Inflammatory macrophage treated with lipopolysaccharide for 1 hour (primary cell): ENCODE data around the gene RIMS3.
"Not testable (repeated sequence)": the region's sequence is repeated elsewhere in the genome, so short reads cannot be mapped to it uniquely, and the experiment has no call there.

ENCODE experiments used
- DNase-seq, 2 donors: peaks; one replicate each; pipeline ENCODE4 v3.0.0-alpha.2; 2020 to 2022

The RIMS3 gene

DNA sequence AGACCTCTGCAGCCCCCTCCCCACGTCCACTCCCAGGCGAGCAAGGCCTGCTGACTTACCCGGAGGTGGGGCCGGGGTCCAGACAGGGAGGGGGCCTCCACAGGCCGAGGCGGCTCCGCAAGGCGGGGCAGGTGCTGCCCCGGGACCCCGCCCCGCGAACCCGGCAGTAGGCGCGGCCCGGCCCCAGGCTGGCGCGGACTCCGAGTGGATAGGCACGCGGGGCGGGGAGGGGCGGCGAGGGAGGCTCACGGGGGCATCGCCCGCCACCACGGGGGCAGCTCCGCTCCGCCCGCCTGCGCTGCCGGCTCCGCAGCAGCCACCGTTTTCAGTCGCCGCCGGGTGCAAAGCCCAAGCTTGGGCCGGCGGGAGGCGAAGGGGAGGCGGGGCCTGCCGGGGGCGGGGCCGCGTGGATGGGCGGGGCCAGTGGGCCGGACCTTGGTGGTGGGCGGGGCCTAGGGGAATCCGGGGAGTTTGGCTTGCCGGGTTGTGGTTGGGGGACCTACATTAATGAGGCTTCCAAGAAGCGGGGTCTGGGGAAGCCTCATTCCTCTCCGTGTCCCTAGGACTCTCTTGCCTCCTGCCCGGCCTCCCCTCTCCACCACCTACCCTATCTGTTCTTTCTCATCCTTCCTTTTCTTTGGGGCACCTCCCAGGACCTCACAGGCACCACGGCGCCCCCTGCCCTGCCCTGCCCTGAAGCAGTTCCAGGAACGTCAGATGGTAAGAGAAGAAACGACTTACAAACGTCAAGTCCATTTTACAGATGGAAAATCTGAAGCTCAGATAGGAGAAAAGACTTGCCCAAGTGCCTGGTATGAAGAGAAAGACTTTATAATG is at the start of gene RIMS3:
TSS of gene RIMS3 (minus strand) at position 348 of the 837 bp plus-strand sequence. CDS start 23,757 bp downstream, outside the sequence.
- DNase-seq, result peak; percentile 61 to 90

DNA sequence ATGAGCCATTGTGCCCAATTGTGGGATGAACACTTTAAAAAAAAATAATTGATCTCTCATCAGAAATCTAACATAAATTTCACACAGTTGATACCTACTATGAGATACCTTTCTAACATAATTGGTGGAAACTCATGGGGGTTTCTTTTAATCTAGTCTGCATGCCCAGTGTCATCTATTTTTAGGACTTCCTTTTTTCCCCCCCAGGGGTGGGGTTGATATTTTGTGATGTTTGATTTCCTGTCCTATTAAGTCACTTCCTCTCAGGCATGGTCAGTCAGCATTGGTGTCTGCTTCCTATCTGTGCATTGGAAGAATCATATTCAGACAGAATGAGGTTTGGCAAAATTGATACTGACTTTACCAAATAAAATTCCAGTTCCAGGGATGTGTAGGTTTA is 47.5 kb upstream of the RIMS3 start:
- peak; percentile 73 to 80 for DNase-seq

DNA sequence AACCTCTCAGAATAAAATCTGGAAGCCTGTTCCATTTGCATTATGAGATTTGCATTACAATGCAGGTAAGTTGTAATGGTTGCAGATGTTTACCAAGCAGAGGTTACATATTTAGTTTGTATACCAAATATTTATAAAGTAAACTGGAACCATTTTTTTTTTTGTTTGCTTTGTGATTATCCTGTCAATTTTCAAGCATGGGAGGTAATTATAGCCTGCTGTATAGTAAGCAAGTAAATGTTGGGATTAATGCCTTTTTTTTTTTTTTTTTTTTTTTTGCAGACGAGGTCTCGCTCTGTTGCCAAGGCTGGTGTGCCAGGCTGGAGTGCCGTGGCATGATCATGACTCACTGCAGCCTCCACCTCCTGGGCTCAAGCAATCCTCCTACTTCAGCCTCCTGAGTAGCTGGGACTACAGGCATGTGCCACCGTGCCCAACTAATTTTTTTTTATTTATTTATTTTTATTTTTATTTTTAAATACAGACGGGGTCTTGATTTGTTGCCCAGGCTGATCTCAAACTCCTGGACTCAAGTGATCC is 47.0 kb upstream of the RIMS3 start:
- DNase-seq, result no peak

DNA sequence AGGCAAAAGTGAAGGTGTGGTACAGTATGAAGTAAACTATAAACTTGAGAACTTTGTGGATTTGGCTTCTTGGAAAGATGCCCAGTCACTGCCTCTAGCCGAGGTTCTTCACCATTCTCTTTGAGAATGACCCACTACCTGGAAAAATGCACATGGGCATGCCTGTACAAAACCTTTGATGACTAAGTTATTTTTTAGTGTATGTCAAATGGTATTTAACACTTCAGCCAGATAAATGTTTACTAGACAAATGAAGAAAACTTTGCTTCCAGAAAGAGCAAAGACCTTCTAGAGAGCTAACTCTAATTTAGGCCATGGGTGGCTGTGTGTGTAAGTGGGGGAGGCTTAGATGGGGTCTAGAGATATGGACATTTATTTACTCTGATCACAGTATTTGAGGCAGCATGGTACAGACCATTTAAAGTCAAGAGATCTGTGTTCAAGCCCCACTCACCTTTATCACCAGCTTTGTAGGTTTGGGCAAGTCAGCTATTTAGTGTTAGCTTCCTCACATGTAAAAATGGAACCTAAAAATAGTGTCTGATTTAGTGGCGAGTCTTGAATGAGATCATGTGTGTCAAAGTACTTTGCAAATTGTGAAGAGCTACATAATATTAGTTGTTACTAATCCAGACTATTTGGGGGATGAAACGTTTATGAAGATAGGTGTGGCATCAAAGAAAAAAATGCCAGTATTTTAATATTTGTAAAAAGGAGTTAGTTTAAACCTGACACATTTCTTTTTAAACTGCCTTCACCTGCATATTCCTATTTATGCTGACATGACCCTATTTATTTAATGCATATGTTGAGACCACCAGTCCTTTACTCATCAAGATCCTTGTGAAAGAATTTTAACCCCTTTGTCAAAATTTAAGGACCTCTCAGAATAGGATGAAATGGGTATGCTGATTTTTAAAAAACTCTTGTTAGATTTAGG is 46.3 kb upstream of the RIMS3 start:
- DNase-seq, result peak; percentile 34 to 50

DNA sequence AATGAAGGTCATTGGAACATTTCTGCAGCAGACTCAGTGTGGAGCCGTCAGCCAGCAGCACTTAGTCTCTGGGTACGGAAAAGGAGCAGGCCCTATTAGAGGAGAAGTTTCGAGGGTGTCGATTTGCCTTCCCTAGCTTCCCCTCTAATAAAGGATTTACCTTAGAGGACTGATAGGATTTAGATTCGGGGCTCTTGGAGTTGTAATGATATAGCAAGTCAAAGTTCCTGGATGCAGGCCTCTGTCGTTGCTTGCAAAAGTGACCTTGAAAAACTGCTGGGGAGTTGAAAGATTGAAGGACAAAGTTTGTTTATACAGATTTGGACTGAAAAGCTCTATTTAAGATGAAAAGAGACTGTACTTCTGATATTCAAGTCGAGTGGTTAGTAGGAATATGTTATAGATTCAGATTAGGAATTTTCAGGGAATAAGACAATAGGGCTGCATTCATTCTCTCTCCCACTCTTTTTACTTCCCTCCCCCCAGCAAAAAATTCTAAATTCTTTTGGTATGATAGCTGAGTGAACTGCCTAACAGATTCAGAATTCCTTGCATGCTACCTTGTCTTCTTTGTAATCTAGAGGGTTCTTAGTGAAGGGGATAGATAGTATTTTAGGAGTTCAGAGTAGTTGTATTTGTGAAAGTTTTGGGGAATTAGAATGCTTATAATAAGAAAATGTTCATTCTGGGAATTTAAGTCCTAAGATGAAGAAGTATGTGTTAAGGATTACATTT is 45.3 kb upstream of the RIMS3 start:
- DNase-seq, result no peak

DNA sequence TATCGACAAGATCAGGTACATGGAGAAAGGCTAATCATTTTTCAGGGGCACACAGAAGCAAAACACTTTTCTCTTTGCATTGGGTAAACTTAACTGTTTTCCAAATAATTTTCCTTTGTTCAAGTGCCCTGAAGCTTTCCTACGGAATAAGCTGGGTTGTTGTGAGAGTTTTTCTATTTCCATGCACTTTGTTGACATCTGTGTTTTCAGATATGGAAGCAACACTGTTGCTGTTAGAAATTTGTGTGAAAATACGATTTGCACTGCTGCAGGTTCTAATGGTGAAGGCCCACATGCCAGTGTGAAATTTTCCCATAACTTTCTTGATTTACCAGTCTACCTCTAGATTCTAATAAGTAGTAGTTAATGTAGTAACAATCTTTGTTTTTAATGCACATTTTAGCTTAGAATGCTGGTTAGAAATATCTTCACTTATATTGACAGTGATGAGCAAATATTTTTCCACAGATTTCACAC is 44.4 kb upstream of the RIMS3 start:
- no peak for DNase-seq

DNA sequence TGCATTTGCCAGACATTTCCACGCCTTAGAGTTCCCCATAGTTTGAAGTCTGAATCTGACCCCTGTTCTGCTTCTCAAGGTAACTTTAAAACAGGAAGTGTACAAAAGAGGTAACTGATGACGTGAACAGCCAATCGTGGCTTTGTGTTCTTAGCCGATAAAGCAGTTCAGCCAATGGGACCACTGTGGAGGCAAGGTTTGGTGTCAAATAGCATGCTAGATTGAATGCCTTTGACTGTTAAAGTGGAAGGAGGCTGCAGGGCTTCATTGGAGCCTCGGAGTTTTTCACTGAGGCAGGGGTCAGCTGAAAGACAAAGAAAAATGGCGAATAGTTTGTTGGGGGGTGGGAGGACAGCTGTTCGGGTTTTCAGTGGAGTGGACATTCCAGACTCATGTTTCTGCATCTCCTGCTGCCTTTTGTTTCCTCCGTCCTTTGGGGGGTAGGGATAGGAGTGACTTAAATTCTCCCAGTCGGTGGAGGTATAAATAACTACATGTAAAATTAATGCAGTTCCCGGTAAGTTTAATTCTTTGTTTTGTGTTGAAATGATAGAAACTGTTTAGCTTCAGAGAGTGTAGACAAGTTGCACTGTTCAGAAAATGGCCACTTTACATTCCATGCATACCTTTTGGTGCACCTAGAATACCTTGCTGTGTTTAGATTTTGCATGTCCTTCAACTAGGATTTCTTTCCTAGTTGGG is 43.8 kb upstream of the RIMS3 start:
- DNase-seq, result peak; percentile 42 to 74

DNA sequence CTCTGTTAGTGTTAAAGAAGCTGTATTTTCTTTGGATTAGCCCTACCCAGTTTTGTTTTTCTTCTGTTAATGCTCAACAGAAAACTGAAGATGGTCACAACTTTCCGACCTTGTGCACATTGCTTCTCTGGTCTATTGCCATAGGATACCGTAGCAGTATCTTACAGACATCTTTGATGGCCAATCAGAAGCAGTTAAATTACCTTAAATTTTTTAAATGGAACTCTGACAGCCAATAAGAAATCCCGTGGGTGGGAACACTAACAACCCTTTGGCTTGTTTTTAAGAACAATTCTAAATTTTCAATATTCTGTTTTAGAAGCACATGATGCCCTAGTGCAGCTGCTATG is 43.2 kb upstream of the RIMS3 start:
- peak in 1 of 2 donors; percentile 22 for DNase-seq

DNA sequence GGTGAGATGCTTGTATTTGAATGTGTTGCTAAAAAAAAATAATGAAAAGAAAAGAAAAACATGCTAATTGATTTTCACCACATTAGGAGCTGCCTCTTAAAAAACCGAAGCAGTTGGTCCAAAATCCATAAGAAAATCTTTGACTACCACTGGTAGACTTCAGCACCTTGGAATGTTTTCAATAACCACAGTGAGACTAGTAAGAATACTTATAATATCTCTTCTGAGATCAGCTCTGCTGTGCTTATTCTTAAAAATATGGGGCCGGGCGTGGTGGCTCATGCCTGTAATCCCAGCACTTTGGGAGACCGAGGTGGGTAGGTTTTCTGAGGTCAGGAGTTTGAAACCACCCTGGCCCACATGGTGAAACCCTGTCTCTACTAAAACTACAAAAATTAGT is 41.1 kb upstream of the RIMS3 start:
- no peak for DNase-seq

DNA sequence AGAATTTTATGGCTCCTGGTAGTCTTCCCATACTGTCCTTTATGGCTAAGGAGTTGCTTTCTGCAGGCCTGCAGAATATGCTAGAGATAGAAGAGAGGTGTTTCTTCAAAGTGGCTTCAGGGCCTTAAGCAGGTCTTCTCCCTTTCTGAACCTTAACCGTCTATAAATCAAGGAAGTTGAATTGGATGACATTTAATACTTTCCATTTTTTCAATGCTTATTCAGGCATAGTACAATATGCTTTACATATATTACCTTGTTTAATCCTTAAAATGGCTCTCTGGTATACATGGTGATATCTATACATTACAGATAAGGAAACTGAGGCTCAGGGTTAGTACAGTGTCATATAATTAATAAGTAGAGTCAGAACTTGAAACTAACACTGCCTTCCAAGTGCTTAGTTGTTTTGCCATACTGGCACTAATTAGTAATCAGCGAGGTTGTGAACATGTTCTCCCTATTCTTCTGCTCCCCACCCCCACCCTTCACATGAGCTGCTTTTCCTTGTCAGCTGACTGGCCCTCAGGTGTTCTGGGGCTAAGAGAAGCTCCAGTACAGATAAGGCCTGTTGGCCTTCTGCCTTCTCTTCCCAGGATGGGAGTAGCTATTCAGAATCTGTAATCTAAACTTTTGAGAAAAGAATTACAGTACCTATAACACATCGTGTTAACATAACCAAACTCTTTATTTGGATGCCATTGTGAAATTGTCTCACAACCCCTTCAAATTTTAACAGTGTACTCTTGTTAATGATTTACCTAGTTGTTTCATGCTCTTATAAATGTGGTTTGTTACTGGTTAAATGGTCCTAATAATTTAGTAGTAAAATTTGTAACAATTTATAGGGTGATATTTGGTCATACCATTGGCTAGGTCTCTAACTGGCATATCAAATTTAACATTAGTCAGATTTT is 39.6 kb upstream of the RIMS3 start:
- DNase-seq, result no peak

DNA sequence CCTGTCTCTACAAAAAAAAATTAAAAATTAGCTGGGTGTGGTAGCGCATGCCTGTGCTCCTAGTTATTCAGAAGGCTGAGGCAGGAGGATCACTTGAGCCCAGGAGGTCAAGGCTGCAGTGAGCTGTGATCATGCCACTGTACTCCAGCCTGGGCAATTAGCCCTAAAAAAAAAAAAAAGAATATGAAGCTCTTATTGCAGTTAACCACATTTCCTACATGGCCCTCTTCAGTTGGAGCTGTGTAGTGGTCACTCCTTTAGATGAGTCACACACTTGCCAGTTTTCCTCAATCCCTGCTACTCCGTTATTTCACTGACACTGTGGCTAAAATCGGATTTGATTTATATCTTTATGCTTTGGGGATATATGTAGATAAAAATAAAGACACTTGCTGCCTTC is 37.8 kb upstream of the RIMS3 start:
- peak in 1 of 2 donors; percentile 22 for DNase-seq

DNA sequence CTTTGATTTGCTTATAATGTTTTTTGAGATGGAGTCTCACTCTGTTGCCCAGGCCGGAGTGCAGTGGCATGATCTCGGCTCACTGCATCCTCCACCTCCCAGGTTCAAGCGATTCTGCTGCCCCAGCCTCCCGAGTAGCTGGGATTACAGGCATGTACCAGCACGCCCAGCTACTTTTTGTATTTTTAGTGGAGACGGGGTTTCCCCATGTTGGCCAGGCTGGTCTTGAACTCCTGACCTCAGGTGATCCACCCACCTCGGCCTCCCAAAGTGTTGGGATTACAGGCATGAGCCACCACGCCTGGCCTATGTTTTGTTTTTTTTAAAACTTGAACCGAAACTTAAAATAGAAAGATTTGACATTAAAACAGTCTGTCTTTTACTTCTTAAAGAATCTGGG is 37.3 kb upstream of the RIMS3 start:
- not testable (repeated sequence) for DNase-seq

DNA sequence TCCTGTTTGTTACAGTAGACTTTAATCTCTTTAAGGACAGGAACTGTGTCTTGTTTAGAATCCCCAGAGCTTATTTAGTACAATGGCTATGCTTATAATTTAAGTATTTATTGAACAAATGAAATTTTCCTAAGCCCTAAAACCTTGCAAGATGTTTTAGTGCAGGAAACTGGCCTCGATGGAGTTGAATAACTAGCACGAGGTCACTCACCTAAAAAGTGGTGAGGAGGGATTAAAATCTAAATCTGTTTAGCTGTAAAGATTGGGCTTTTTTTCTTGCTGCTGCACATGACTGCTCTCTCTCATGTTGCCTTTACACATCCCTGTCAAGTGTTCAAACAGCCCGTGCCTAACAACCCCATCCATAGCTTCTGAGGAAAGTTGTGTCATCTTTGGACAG is 36.2 kb upstream of the RIMS3 start:
- no peak for DNase-seq

DNA sequence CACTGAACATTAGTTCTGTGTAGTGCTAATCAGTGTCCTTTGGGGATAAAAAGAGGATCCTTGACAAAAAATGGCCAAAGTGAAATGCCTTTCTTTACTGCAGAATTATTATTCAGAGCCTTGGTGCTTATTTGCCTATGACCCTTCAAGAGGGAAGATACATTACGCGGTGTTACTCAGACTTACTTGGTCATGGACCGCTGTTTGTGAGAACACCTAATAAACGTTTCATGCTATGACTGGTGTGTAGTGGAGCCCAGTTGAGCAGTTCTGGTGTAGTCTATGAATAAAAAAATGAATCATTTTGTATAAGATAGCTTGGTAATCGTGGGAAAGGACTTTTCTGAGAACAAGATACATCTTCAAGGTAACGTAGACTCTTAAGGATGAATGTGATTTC is 34.3 kb upstream of the RIMS3 start:
- DNase-seq, result no peak

DNA sequence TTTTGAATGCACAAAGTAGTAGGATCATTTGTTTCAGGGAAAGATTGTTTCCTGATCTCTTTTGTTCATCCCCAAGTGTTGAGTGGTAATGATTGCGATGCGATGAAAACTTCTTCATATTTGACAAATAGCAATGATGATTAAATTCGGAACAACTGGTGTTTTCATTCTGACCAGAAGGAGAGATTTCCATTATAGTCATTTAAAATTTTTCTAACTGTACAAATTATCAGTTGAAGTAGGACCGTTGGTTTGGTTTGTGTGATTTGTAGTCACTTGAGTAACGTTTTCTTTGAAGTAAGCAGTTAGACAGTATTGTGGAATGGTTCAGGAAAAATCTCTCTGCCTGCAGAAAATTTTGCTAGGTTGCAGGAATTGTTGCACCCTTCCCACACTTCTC is 32.0 kb upstream of the RIMS3 start:
- no peak for DNase-seq

DNA sequence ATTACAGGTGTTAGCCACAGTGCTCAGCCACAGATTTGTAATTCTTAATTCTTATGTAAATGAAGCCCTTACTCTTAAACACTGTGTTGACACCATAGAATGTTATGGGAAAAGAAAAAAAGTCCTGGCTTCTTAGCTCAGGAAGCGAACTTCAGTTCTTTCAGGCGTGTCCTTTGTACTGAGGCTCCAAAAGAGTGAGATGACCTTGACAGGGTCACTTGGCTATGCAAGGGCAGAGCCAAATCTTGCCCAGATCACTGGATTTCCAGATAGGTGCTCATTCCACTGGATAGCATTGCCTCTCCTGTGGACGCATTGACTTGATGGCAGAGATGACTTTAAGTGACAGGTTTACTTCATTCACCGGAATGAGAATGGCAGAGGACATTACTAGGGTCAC is 30.8 kb upstream of the RIMS3 start:
- DNase-seq, result no peak

DNA sequence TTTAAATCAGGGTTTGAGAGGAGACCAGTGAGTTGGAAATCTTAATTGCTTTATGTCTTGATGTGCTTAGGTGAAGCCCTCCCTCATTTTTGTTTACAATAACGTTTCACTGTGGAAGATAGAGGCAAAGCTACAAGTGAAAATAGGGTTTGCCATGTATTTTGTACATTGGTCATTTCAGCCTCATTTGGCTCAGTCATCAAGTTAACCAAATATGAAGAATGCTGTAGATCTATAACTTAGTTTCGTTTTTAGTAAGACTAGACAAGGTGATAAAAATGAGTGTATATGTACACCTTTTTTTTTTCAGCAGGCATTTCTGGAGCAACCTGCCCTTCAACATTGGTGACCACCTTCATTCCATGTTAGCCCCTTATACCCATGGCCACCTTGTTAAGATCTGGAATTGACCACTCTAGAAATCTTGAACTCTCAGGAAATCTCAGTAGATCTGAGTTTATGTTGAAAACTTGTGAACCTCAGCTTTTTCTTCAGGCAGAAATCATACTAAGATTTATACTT is 28.9 kb upstream of the RIMS3 start:
- no peak for DNase-seq

DNA sequence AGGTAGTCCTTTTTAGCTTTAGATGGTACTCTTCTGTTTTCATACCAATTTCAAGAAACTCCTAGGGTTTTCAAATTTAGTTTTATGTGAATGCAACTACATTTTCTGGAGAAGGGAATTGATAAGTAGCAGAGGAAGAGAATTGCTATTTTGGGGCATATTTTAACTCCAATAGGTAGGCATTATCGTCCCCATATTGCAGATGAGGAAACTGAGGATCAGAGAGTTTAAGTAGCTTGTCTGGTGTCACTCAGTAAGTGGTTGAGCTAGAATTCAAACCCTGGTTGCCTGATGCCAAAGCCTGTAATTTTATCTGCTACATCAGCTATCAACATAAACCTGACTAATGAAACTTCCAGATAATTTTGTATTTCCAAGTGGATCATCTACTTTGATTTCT is 27.9 kb upstream of the RIMS3 start:
- no peak for DNase-seq

DNA sequence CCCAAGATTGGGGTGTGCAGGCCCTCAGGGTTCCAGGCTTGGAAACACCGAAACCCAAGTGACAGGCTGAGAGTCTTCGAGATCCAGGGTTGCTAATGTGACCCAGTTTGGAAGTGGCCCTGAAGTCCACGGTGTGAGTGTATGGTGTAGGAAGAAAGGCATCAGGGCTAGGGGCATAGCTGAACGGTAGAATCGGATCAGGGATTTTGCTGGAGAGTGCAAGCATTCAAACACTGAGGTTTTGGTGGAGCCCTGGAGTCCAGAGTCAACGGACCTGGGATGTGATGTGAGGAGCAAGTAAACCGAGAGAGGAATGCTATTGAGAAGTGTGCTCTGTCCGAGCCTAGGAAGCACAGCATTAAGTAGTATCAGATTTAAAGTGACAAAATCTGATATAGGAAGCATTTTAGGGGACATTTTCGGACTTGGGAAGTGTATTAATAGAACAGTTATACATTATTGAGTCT is 27.0 kb upstream of the RIMS3 start:
- DNase-seq, result no peak
